T follicular helper cell (primary cell): ENCODE data around the gene LY9.
A peak's percentile ranks its signal among the peaks of the same experiment; 100 is the strongest.
"Not testable (repeated sequence)": the region's sequence is repeated elsewhere in the genome, so short reads cannot be mapped to it uniquely, and the experiment has no call there.

Experiments
- DNase-seq: peaks from one replicate; pipeline ENCODE4 v3.0.0-alpha.2; 2020; ENCODE audit warnings: low read depth

The LY9 gene

DNA sequence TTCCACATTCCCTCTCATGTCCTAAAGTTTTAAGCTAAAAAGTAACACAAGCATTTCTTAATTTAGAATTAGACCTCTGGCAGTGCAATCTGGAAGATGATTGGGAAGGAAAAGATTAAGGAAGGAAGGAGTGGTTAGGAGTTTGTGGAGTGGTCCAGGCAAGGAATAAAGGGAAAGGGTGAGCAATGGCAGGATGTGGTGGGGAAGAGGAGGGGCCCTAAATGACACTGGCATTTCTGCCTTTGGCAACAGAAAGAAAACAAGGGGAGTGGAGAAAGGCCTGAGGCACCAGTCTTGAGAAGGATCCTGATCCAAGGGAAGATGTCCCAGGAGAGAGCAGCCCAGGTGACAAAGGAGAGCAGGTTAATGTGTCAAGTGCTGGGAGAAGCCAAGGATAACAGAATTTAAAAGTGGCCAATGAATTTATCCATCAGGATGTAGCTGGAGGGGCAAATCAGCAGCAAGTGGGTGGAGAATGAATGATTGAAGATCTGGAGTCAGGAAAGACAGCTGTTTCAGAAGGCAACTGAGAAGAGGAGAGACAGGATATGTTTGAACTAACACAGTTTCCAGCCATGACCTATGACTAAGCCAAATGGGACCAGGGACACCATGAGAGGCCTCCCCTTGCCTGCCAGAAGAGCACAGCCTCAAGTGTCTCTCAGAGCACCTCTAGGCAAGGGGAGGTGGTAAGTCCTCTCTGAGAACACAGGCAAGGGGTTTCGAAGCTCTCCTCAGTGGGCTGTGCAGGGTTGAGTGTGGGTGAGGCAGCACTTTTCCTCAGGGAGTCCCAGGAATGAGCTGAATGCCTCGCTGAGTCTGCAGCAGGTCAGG lies 20.9 kb upstream of the LY9 start:
- DNase-seq = no peak

- no peak for DNase-seq
Observed at GRCh38 chr1:160776178-160776577, 19.8 kb upstream of the LY9 start.

DNA sequence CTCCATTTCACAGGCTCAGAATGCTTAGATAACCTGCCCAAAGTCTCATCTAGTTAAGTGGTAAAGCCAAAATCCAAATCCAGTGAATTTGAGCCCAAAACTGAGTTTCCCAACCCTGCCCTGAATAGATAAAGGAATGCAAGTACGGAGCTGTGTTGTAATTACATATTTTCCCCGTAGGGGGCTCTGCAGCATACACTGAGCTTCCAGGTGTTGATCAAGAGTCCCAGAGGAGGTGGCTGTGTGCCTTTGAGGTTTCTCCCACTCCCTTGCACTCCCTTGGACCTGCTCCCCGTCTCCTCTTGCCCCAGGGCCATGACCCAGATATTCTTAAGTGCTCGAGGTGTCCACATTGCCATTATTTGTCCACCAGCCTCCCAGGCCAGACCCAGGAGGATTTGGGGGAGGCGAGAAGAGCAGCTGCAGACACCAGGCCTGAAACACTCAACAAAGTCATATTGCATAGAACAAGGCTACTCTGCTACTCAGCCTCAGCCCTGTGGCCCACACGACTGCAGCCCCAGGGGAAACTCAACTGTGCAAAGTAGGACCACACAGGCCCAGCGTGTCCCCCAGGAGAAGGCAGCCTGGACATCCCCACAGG lies 18.4 kb upstream of the LY9 start:
- peak; percentile 36 for DNase-seq

DNA sequence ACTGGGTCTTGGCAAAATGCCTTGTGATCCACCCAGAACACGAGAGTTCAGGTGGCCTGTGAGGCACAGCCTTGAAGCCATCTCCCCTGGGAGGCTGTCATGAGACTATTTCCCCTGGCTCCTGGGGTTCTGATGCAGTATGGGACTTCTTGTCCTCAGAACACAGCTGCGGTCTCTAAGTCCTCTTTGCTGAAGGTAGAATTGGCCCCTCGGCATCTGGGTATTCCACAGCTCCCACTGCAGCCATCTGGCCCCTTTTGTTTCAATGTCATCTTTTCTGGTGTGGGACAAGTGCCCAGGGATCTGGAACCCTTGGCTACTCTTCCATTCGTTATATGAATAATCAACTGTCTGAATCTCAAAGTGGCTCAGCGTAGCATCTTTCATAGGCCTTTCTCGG lies 17.0 kb upstream of the LY9 start:
- no peak for DNase-seq

- DNase-seq = no peak
Observed at GRCh38 chr1:160779626-160780397, 16.2 kb upstream of the LY9 start.

GRCh38 chr1:160780398-160780755 lies 15.6 kb upstream of the LY9 start:
- DNase-seq = no peak

DNA sequence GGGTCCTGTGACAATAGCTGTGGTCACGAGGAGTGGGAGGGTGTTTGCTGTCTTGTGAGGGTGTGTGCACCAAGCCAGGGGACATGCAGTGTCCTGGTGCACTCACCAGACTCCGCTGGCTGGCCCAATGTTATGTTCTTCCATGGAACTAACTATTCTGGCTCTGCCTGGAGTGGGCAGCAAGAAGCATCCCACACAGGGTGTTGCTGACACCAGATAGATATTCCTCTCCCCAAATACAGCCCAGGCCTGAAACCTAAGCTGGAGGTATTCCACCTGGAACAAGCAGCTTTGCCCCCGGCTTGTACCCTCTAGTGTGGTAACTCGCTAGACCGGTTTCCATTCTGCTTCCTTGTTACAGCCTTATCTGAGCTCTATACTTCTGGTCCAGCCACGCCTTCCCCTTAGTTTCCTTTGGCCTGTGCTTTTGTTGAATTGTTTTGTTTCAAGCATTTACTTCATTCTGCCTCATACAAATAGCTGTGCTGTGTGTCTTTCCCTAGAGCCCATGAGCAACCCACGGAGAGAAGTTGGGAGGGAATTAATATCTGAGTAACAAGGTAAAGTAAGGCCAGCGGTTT lies 14.7 kb upstream of the LY9 start:
- no peak for DNase-seq

- no peak for DNase-seq
Observed at GRCh38 chr1:160781914-160782689, 13.9 kb upstream of the LY9 start.

GRCh38 chr1:160782988-160783765 lies 12.8 kb upstream of the LY9 start:
- DNase-seq = not testable (repeated sequence)

DNA sequence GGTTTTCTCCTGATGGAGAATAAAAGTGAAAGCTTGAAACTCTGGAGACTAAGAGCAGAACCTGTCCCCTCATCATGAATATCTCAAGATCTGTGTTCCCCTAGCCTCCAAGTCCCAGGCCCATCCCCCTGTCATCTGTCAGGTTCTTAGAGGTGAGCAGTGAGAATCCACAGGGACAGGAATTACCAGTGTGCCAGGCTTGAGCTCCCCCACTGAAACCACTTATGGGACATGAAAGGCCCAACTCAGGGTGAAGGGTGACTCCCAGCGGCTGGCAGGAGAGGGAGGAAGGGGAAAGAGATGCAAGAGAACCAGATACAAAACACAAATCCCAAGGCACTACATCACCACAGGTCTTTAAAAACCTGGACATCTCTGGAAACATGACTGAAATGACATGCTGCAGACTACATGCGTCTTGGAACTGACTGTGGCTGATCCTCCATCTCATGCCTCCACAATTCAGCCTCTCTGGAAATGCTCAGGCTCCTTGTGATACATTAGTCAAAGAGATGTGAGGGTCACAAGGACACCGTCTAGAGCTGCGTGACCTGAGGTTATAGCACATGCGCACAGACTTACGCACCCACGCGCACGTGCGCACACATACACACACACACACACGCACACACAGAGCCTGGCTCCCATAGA lies 6.8 kb upstream of the LY9 start:
- no peak for DNase-seq

- DNase-seq = no peak
Observed at GRCh38 chr1:160789702-160790611, 6.0 kb upstream of the LY9 start.

- DNase-seq = no peak
Observed at GRCh38 chr1:160794376-160794775, 1.6 kb upstream of the LY9 start.

GRCh38 chr1:160797271-160797709 lies 1.3 kb downstream of the LY9 start:
- no peak for DNase-seq

DNA sequence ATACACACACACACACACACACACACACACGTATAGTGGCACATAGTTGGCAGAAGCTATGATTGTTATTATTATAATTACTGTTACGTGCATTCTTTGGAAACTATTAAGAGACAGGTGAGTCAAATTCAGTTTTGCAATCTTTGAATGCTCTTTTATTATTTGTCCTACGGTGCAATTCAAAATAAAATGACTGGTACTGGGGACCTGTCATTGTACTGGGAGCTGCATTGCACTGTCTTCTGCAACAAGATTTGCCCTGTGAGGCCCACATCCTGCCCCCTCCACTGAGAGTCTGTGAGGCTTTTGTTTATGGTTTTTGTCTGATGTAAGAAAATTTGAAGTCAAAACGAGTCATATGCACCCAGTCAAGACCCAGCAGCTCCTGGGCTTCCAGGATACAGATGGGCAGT lies 1.9 kb downstream of the LY9 start:
- peak; percentile 53 for DNase-seq

DNA sequence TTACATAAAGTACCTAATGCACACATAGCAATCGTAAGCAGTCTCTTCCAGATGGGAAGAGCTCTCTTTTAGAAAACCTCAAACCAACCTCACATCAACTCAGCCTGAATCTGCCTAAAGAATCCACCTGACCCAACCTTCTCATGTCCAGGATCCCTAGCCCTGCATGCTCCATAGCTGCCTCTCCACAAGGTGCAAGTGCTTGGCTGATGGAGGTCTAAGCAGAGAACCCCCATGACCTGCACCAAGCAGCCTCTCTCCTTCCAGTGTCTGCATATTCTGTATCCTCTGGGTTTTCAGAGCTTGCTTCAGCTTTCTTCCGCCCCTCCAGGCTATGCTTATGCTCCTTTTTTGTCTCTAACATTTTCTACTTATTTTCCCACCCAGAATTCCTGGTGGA lies 2.5 kb downstream of the LY9 start:
- DNase-seq = no peak

DNA sequence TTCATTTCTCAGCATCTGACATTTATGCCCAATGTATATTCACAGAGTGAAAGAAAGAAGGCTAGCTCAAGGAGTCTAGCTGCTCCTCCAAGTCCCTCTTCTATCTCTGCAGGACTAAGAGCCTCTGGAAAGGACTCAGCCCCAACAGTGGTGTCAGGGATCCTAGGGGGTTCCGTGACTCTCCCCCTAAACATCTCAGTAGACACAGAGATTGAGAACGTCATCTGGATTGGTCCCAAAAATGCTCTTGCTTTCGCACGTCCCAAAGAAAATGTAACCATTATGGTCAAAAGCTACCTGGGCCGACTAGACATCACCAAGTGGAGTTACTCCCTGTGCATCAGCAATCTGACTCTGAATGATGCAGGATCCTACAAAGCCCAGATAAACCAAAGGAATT lies 3.7 kb downstream of the LY9 start:
- DNase-seq = no peak

DNA sequence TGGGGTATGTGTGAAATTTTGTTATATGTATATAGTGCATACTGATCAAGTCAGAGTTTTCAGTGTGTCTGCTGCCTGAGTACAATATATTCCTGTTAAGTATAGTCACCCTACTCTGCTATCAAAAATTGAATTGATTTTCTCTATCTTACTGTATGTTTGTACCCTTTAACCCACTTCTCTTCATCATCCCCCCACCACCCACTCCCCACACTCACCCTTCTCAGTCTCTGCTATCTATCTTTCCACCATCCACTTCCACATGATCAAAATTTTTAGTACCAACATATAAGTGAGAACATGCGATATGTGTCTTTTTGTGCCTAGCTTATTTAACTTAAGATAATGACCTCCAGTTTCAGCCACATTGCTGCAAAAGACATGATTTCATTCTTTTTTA lies 4.2 kb downstream of the LY9 start:
- no peak for DNase-seq

- no peak for DNase-seq
Observed at GRCh38 chr1:160800645-160801408, 4.9 kb downstream of the LY9 start.
